ENCODE data around the gene DPP6.
"Not testable (repeated sequence)": the region's sequence is repeated elsewhere in the genome, so short reads cannot be mapped to it uniquely, and the experiment has no call there.

Gene DPP6

DNA sequence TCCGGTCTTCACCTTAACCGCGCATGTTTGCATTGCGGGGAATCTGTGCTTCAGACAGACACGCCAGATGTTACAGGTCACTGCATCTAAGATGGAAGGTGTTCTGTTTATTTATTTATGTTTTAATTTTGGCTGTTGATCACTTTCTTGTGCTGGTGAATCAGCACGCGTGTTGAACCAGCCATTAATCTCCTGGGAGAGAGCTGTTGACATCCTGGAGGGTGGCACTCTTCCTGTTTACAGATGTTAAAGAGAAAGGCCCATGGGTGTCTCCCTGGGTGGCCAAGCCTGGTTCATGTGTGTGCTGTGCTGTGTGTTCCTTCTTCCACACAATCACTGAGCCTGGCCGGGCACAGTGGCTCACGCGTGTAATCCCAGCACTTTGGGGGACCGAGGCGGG is 595.4 kb downstream of the DPP6 start:
- H3K36me3 ChIP-seq (ENCODE audit: insufficient read depth, low read length), result no peaks in the 10 kb centered on the region
- no peaks in the 10 kb centered on the region for H3K9me3 ChIP-seq (ENCODE audit: control insufficient read depth, insufficient read depth, low read length)
- no peak overlapping the region for H3K9ac ChIP-seq (ENCODE audit: low read depth, low read length)
- H3K4me1 ChIP-seq (ENCODE audit: insufficient read depth, low read length), result no peaks in the 10 kb centered on the region

DNA sequence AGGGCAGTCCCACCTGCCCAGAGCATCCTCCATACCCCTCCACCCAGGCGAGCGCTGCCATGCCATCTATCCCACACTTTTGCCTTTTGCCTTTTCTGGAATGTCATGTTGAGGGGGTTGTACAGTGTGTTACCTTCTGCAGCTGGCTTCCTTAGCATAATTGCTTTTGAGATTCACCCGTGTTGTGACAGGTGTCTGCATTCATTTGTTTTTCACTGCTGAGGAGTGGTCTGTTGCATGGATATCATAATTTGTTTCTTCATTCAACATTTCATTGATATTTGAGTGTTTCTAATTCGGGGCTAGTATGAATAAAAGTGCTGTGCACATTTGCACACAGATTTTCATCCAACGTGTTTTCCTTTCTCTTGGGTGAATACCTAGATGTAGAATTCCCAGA is 596.8 kb downstream of the DPP6 start:
- H3K9me3 ChIP-seq (ENCODE audit: control insufficient read depth, insufficient read depth, low read length), result no peaks in the 10 kb centered on the region

DNA sequence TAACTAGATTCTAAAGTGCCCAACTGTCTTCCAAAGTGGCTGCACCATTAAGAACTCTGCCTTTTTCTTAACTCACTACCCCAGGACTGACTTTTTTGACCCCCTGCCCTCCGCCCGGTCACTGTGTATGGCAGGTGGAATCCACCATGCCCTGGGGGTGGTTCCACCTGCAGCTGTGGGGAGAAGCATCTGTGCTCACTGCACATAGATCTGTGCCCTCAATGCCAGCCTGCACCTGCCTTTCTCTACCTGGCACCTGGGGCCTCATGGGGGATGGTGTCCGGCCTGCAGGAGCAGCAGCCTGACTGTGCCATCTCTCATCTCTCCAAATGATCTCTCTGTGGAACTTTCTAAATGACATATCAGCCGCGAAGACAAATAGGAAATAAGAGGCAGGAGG is 597.2 kb downstream of the DPP6 start:
- Histone ChIP-seq H3K9ac (ENCODE audit: low read depth, low read length) (no peak overlapping the region), H3K36me3 (ENCODE audit: insufficient read depth, low read length) (no peaks in the 10 kb centered on the region), H3K4me1 (ENCODE audit: insufficient read depth, low read length) (no peaks in the 10 kb centered on the region), H3K9me3 (ENCODE audit: control insufficient read depth, insufficient read depth, low read length) (no peaks in the 10 kb centered on the region)

More for the DNA sequence above, 596.8 kb downstream of the DPP6 start:
- no peaks in the 10 kb centered on the region for H3K36me3 ChIP-seq (ENCODE audit: insufficient read depth, low read length)
- H3K9ac ChIP-seq (ENCODE audit: low read depth, low read length), result no peak overlapping the region
- no peaks in the 10 kb centered on the region for H3K4me1 ChIP-seq (ENCODE audit: insufficient read depth, low read length)

DNA sequence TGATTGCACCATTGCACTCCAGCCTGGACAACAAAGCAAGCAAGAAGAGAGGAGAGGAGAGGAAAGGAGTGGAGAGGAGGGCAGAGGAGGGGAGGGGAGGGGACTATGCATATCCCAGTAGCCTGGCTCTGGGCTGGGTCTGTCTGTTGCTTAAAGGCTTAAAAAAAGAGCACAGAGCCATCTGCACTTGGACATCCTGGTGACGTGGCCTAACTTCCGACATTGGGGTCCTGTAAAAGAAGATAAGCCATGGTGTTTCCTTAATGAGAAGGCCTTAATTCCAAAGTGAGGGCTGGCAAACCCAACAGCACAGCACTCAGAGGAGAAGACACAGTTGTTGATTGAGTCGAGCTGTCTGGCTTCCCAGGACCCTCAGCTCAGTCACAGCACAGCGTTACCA is 598.1 kb downstream of the DPP6 start:
- H3K9me3 ChIP-seq (ENCODE audit: control insufficient read depth, insufficient read depth, low read length), result no peaks in the 10 kb centered on the region
- no peaks in the 10 kb centered on the region for H3K36me3 ChIP-seq (ENCODE audit: insufficient read depth, low read length)
- no peaks in the 10 kb centered on the region for H3K4me1 ChIP-seq (ENCODE audit: insufficient read depth, low read length)
- no peak overlapping the region for H3K9ac ChIP-seq (ENCODE audit: low read depth, low read length)

DNA sequence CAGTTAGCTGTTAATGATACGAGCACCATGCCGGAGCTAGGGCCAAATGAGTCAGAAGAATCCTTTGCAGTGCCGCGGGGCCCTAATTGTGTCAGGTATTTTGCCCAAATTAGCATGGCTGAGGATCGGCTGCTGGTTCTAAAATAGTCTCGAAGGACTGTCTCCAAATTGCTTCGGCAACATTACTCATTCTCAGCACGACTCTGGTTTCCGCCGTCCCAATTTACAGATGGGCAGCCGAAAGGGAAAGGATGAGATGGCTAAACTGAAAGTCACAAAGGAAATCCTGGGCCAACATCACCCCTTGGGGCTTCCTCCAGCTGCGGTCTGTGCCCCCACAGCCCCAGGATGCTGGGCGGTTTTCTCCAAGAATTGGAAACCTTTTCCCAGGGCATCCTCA is 599.3 kb downstream of the DPP6 start:
- Histone ChIP-seq H3K9ac (ENCODE audit: low read depth, low read length) (no peak overlapping the region), H3K9me3 (ENCODE audit: control insufficient read depth, insufficient read depth, low read length) (no peaks in the 10 kb centered on the region), H3K36me3 (ENCODE audit: insufficient read depth, low read length) (no peaks in the 10 kb centered on the region), H3K4me1 (ENCODE audit: insufficient read depth, low read length) (no peaks in the 10 kb centered on the region)

DNA sequence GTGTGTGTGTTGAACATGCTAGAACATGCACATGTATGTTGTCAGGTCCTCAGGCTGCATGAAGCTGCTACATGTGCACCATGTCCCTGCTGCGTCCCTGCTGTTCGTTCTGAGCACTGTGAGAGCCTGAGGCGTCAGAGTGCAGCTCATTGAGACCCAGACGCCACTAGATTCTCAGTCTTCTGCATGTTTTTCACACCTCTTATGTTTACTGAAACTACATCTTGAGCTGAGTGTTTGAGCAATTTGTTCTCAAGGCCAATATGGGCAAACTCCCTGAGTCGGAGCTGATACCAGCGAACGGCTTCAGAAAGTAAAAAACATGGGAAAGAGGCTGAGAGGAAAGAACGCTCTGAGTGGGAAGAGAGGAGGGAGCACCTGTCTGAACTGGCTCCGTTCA is 600.4 kb downstream of the DPP6 start:
- Histone ChIP-seq H3K36me3 (ENCODE audit: insufficient read depth, low read length) (no peaks in the 10 kb centered on the region), H3K4me1 (ENCODE audit: insufficient read depth, low read length) (no peaks in the 10 kb centered on the region), H3K9me3 (ENCODE audit: control insufficient read depth, insufficient read depth, low read length) (no peaks in the 10 kb centered on the region), H3K9ac (ENCODE audit: low read depth, low read length) (no peak overlapping the region)

DNA sequence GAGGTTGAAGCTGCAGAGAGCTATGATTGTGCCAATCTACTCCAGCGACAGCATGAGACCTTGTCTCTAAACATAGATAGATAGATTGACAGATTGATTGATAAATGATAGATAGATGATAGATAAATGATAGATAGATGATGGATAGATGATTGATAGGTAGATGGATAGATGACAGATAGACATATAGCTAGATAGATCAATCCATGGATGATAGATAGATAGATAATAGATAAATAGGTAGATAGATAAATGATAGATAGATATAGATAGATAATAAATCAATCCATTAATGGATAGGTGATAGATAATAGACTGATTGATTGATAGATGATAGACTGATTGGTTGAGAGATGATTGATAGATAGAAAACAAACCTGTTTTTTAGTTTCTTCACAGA is 601.1 kb downstream of the DPP6 start:
- no peak overlapping the region for H3K9ac ChIP-seq (ENCODE audit: low read depth, low read length)
- no peaks in the 10 kb centered on the region for H3K36me3 ChIP-seq (ENCODE audit: insufficient read depth, low read length)
- H3K9me3 ChIP-seq (ENCODE audit: control insufficient read depth, insufficient read depth, low read length), result no peaks in the 10 kb centered on the region
- no peaks in the 10 kb centered on the region for H3K4me1 ChIP-seq (ENCODE audit: insufficient read depth, low read length)

DNA sequence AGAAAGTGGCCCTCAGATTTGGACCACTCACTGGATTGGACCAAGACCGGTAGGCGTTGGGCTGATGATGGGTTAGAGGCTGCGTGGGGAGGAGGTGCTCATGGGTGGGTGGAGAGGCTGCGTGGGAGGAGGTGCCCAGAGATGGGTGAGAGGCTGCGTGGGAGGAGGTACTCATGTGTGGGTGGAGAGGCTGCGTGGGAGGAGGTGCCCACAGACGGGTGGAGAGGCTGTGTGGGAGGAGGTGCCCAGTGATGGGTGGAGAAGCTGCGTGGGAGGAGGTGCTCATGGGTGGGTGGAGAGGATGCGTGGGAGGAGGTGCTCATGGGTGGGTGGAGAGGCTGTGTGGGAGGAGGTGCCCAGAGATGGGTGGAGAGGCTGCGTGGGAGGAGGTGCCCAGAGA is 604.4 kb downstream of the DPP6 start:
- no peaks in the 10 kb centered on the region for H3K4me1 ChIP-seq (ENCODE audit: insufficient read depth, low read length)
- no peaks in the 10 kb centered on the region for H3K36me3 ChIP-seq (ENCODE audit: insufficient read depth, low read length)
- no peak overlapping the region for H3K9ac ChIP-seq (ENCODE audit: low read depth, low read length)
- peaks cover 3% of the 10 kb centered on the region; the same call in 1 of the 2 replicates for H3K9me3 ChIP-seq (ENCODE audit: control insufficient read depth, insufficient read depth, low read length)

DNA sequence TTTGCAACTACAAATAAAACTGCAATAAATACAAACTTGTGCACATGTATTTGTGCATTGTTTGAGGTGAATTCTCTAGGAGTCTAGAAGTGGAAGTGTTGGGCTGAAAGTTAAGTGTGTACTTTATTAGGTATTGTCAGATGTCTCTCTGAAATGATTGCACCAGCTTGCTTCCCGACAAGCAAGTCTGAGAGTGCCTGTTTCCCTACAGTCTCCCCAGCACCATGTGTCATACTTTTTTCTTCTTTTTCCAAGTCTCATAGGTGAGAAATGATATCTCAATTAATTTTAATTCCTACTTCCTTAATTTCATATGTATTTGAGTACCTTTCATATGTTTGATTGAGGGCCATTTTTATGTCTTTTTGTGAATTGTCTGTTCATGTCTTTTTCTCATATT is 614.6 kb downstream of the DPP6 start:
- Histone ChIP-seq H3K9me3 (ENCODE audit: control insufficient read depth, insufficient read depth, low read length) (no peaks in the 10 kb centered on the region), H3K9ac (ENCODE audit: low read depth, low read length) (no peak overlapping the region), H3K36me3 (ENCODE audit: insufficient read depth, low read length) (no peaks in the 10 kb centered on the region), H3K4me1 (ENCODE audit: insufficient read depth, low read length) (no peaks in the 10 kb centered on the region)

DNA sequence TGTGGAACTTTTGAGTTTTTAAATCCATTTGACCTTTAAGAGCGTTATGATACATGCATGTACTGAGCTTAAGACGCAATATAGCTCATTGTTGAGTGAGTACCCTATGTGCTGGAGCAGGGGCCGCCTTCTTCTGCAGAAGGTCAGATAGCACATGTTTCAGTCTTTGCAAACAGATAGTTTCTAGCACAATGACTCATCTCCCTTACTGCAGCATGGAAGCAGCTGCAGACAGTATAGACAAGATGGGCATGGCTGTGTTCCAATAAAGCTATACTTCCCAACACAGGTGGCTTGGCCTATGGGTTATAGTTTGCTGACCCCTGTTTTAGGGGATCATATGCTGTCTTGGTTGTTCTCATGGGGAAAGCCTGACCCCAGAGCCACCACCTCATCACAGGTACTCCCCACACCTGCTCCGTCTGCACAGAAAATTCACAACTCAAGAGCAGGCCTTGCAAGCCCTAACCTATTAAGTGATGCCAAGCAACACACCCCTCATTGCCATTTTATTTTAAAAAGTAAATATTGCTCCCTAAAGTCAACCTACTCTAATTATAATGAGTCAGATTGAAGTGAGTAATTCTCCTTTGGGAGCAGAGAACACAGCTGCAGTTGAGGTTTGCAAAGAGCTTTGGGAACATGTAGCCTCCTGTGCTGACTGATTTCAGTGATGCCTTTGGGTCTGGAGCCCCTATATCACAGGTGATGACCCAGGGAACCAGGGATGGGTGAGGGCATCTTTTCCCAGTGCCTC is 620.6 kb downstream of the DPP6 start:
- no peak overlapping the region for H3K9ac ChIP-seq (ENCODE audit: low read depth, low read length)
- no peaks in the 10 kb centered on the region for H3K4me1 ChIP-seq (ENCODE audit: insufficient read depth, low read length)
- no peaks in the 10 kb centered on the region for H3K36me3 ChIP-seq (ENCODE audit: insufficient read depth, low read length)
- H3K9me3 ChIP-seq (ENCODE audit: control insufficient read depth, insufficient read depth, low read length), result no peaks in the 10 kb centered on the region

DNA sequence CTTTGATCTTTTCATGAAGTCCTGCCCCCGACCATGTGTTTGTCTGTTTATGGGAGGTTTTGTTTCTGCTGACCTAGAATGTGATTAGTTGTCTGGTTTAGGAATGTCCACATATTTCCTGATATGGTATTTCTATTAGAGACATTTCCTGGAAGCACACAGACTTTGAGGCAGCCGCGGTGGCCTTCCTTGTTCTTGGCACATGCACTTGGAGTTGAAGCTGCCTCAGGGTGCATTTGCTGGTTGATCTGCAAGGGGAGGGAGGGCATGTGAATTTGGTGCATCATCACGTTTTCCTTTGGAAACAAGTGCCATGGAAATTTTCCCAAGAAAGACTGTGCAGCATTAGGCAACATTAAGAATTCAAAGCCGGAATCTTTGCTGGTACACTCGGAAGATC is 622.0 kb downstream of the DPP6 start:
- Histone ChIP-seq H3K9me3 (ENCODE audit: control insufficient read depth, insufficient read depth, low read length) (no peaks in the 10 kb centered on the region), H3K9ac (ENCODE audit: low read depth, low read length) (no peak overlapping the region), H3K36me3 (ENCODE audit: insufficient read depth, low read length) (no peaks in the 10 kb centered on the region), H3K4me1 (ENCODE audit: insufficient read depth, low read length) (no peaks in the 10 kb centered on the region)

DNA sequence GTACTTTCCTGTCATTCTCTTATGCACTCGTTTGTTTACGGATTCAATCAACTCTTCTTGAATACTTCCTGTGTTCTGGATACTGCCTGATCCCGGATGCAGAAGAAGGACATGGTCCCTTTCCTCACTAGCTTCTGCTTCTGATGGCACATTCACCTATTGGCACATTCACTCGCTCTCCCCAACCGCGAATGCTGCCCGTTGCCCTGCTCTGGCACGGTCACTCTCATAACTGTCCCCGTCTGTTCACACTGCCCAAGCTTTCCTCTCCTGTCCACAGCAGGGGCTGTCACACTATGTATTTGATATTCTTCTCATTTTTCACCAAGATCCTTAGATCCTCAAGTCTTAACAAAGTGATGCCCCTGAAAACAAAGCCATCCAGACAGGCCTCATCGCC is 623.4 kb downstream of the DPP6 start:
- Histone ChIP-seq H3K9ac (ENCODE audit: low read depth, low read length) (no peak overlapping the region), H3K9me3 (ENCODE audit: control insufficient read depth, insufficient read depth, low read length) (no peaks in the 10 kb centered on the region), H3K36me3 (ENCODE audit: insufficient read depth, low read length) (no peaks in the 10 kb centered on the region), H3K4me1 (ENCODE audit: insufficient read depth, low read length) (no peaks in the 10 kb centered on the region)

DNA sequence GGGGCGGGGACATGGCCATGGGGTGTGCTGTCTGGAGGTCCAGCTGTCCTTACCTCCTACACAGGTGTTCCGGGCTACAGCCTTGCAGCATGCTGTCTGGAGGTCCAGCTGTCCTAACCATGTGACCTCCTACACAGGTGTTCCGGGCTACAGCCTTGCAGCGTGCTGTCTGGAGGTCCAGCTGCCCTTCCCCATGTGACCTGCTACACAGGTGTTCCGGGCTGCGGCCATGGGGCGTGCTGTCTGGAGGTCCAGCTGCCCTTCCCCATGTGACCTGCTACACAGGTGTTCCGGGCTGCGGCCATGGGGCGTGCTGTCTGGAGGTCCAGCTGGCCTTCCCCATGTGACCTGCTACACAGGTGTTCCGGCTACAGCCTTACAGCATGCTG is 623.8 kb downstream of the DPP6 start:
- not testable (repeated sequence) for H3K9ac ChIP-seq (ENCODE audit: low read depth, low read length); H3K9me3 ChIP-seq (ENCODE audit: control insufficient read depth, insufficient read depth, low read length); H3K4me1 ChIP-seq (ENCODE audit: insufficient read depth, low read length)

DNA sequence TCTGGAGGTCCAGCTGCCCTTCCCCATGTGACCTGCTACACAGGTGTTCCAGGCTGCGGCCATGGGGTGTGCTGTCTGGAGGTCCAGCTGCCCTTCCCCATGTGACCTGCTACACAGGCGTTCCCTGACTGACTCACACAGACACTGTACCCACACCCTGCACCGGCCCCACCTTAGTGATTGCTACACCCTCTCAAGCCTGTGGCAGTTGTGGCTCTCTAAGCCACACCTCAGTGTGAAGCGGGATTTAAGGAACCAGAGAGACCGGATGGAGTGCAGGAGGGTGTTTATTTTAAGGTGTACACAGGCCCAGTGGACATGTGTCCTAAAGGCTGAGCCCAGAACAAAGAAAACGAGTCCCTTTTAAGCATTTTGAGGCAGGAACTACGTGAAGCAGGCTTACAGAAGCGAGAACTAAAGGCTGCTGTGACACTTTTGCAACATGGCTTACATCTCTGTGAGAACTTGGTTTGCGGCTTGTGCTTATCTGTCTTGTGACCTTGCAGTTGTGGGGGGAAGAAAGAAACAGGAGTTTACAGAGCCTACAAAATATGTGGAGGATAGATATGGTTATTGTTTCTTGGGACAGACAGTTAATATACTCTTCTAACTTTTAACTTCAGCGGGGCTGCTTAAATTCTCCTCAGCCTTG is 624.4 kb downstream of the DPP6 start:
- peaks cover 2% of the 10 kb centered on the region; the same call in 1 of the 2 replicates for H3K4me1 ChIP-seq (ENCODE audit: insufficient read depth, low read length)
- H3K9me3 ChIP-seq (ENCODE audit: control insufficient read depth, insufficient read depth, low read length), result no peaks in the 10 kb centered on the region
- H3K36me3 ChIP-seq (ENCODE audit: insufficient read depth, low read length), result no peaks in the 10 kb centered on the region
- no peak overlapping the region for H3K9ac ChIP-seq (ENCODE audit: low read depth, low read length)

More for the DNA sequence above, 623.8 kb downstream of the DPP6 start:
- H3K36me3 ChIP-seq (ENCODE audit: insufficient read depth, low read length), result not testable (repeated sequence)

DNA sequence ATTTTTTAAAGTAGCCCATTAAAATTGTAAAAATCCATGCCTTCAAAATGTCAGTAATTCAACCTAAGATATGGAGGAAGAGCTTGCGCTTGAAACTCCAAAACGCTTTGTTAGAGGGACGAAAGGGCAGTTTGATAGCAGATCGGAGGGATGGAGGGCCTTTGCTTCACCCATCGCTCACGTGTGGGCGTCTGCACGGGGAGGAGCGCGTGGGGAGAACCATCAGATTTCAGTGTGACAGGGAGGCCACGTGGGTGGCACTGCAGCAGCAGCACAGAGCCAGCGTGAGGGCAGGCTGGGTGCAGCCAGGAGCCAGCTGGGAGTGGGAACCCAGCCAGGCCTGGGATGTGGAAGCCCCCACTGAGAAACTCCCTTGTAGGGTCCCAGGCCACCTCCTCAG is 625.3 kb downstream of the DPP6 start:
- H3K36me3 ChIP-seq (ENCODE audit: insufficient read depth, low read length), result no peaks in the 10 kb centered on the region

More for the DNA sequence above, 625.3 kb downstream of the DPP6 start:
- H3K4me1 ChIP-seq (ENCODE audit: insufficient read depth, low read length), result peaks cover 5% of the 10 kb centered on the region; the same call in 1 of the 2 replicates
- no peaks in the 10 kb centered on the region for H3K9me3 ChIP-seq (ENCODE audit: control insufficient read depth, insufficient read depth, low read length)
- H3K9ac ChIP-seq (ENCODE audit: low read depth, low read length), result no peak overlapping the region

Data from ES-I3 (cell line).